BE2C (cell line): ENCODE results near the gene SAFB.

Experiments
- DNase-seq: peaks from one replicate; pipeline ENCODE4 v3.0.0-alpha.2; 2020
- H3K27me3 ChIP-seq: fragments of 250-450 bp; sonication (Bioruptor Pico); 2 replicates; pipeline ENCODE4 v1.5.1; 2020; ENCODE audit warnings: mild to moderate bottlenecking
- H3K36me3 ChIP-seq: fragments of 250-450 bp; sonication (Bioruptor Pico); 2 replicates; pipeline ENCODE4 v1.5.1; 2020; ENCODE audit warnings: mild to moderate bottlenecking
- H3K4me1 ChIP-seq: fragments of 250-450 bp; sonication (Bioruptor Pico); 2 replicates; pipeline ENCODE4 v1.5.1; 2020
- H3K4me3 ChIP-seq: 2 replicates; pipeline ENCODE4 v1.5.1; 2011; ENCODE audit warnings: low read depth, low read length
- H3K9me3 ChIP-seq: fragments of 250-450 bp; sonication (Bioruptor Pico); 2 replicates; pipeline ENCODE4 v1.5.1; 2020
- TF ChIP-seq, protein P1 (sequence below): IDR thresholded peaks from 2 replicates; pipeline ENCODE4 v1.5.1; 2012; ENCODE audit warnings: mild to moderate bottlenecking, low read depth, low read length

Gene SAFB

DNA sequence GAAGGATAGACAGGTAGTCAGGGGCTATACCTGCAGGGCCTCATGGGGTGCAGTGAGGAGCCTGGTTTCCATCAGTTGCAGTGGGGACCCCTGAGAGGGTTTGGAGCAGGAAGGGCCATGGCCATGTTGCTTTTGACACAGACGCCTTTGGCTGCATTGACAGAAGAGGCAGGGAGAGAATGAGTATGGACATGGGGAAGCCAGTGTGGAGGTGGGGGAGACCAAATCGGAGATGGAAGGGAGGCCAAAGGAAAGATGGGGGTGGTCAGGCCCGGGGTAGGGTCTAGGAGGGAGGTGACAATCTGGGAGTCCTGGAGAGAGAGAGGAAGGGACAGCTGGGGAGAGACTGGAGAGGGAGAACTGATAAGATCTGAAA, 59.2 kb downstream of the SAFB start:
- Histone ChIP-seq H3K9me3 (no peaks in the 10 kb centered on the region), H3K4me3 (no peak overlapping the region), H3K27me3 (no peaks in the 10 kb centered on the region), H3K4me1 (no peaks in the 10 kb centered on the region), H3K36me3 (no peaks in the 10 kb centered on the region)
- DNase-seq, result no peak
- TF ChIP-seq, protein P1, sequence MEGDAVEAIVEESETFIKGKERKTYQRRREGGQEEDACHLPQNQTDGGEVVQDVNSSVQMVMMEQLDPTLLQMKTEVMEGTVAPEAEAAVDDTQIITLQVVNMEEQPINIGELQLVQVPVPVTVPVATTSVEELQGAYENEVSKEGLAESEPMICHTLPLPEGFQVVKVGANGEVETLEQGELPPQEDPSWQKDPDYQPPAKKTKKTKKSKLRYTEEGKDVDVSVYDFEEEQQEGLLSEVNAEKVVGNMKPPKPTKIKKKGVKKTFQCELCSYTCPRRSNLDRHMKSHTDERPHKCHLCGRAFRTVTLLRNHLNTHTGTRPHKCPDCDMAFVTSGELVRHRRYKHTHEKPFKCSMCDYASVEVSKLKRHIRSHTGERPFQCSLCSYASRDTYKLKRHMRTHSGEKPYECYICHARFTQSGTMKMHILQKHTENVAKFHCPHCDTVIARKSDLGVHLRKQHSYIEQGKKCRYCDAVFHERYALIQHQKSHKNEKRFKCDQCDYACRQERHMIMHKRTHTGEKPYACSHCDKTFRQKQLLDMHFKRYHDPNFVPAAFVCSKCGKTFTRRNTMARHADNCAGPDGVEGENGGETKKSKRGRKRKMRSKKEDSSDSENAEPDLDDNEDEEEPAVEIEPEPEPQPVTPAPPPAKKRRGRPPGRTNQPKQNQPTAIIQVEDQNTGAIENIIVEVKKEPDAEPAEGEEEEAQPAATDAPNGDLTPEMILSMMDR, result no peak

DNA sequence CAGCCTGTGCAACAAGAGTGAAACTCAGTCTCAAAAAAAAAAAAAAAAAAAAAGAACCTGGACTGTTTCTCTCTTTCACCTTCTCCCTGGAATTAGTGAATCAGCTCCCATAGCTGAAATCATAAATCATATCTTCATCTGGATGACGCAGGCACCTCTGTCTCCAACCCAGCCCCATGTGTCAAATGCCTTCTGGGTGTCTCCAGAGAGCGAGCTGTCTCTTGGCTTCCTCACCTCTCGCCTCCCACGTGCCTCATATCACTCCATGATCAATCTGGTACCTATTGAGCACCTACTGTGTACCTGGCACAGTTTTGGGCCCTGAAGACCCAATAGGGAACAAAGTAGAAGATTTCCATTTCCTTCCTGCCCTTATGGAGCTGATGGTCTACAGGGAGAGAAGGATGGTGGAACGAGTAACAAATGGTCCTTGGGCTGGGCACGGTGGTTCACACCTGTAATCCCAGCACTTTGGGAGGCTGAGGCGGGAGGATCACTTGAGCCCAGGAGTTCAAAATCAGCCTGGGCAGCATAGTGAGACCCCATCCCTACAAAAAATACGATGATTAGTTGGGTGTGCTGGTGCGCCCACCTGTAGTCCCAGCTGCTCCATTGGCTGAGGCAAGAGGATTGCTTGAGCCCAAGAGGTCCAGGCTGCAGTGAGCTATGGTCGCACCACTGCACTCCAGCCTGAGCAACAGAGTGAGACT, 60.4 kb downstream of the SAFB start:
- H3K9me3 ChIP-seq, result no peaks in the 10 kb centered on the region
- TF ChIP-seq, protein P1, result no peak
- H3K4me1 ChIP-seq, result no peaks in the 10 kb centered on the region
- no peak for DNase-seq
- H3K36me3 ChIP-seq, result no peaks in the 10 kb centered on the region
- H3K4me3 ChIP-seq, result no peak overlapping the region
- no peaks in the 10 kb centered on the region for H3K27me3 ChIP-seq

DNA sequence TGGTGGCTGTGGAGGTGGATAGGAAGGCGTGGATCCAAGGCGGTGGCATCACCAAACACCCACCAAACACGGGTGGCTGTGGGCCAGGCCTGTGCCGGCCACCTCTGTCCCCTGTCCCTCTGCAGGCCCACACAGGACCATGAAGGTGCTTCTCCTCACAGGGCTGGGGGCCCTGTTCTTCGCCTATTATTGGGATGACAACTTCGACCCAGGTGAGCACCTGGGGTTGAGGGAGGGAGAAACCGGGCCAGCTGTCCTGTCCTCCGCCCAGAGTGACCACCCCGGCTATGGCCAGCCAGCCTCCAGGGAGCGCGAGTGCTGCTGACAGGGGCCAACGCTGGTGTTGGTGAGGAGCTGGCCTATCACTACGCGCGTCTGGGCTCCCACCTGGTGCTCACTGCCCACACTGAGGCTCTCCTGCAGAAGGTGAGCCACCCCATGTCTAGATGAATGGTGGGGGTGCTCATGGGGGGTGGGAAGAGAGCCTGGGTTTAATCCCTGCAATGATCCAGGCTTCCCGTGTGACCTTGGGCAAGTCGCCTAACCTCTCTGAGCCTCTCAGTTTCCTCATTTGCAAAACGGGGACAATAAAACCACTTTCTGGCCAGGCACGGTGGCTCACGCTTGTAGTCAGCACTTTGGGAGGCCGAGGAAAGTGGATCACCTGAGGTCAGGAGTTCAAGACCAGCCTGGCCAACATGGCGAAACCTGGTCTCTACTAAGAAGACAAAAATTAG, 62.0 kb downstream of the SAFB start:
- TF ChIP-seq, protein P1, result no peak

DNA sequence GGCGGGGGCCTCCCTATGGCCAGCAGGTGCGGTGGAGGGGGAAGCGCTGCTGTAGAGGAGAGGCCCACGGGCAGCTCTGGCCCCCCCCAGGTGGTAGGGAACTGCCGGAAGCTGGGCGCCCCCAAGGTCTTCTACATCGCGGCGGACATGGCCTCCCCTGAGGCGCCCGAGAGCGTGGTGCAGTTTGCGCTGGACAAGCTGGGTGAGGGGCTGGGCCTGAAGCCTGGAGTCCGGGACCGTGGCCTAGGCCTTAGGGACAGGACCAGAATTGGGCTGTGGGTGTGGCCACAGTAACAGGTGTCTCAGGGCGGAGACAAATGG, 63.4 kb downstream of the SAFB start:
- no peak for DNase-seq
- peaks cover 8% of the 10 kb centered on the region for H3K36me3 ChIP-seq
- H3K27me3 ChIP-seq, result no peaks in the 10 kb centered on the region
- H3K4me1 ChIP-seq, result no peaks in the 10 kb centered on the region
- no peaks in the 10 kb centered on the region for H3K9me3 ChIP-seq
- TF ChIP-seq, protein P1, result no peak
- H3K4me3 ChIP-seq, result peak overlapping the region; percentile 62

More for the DNA sequence above, 62.0 kb downstream of the SAFB start:
- Histone ChIP-seq H3K9me3 (no peaks in the 10 kb centered on the region), H3K36me3 (no peaks in the 10 kb centered on the region), H3K4me3 (no peak overlapping the region), H3K4me1 (no peaks in the 10 kb centered on the region), H3K27me3 (no peaks in the 10 kb centered on the region)
- no peak for DNase-seq

GRCh38 chr19:5686647-5687359, 63.9 kb downstream of the SAFB start:
- Histone ChIP-seq H3K36me3 (peaks cover 13% of the 10 kb centered on the region), H3K27me3 (no peaks in the 10 kb centered on the region), H3K4me1 (no peaks in the 10 kb centered on the region), H3K9me3 (no peaks in the 10 kb centered on the region), H3K4me3 (peak overlapping the region; percentile 62)
- peak; percentile 100 for DNase-seq
- TF ChIP-seq, protein P1, result peak; percentile 77
